AG09319 (cell line): ENCODE data around the gene CCDC167.
A peak's percentile ranks its signal among the peaks of the same experiment; 100 is the strongest.

Experiments used
- DNase-seq: peaks from one replicate; pipeline ENCODE4 v3.0.0-alpha.2; 2010; ENCODE audit warnings: low read depth; ENCODE audit errors: extremely low read depth
- CTCF ChIP-seq: IDR thresholded peaks from 2 replicates; pipeline ENCODE4 v1.5.1; 2011; ENCODE audit warnings: low read depth, mild to moderate bottlenecking, inconsistent platforms, low read length, moderate library complexity

The CCDC167 gene

GRCh38 chr6:37459981-37460800, 39.5 kb downstream of the CCDC167 start:
- no peak for TF ChIP-seq CTCF
- no peak for DNase-seq

DNA sequence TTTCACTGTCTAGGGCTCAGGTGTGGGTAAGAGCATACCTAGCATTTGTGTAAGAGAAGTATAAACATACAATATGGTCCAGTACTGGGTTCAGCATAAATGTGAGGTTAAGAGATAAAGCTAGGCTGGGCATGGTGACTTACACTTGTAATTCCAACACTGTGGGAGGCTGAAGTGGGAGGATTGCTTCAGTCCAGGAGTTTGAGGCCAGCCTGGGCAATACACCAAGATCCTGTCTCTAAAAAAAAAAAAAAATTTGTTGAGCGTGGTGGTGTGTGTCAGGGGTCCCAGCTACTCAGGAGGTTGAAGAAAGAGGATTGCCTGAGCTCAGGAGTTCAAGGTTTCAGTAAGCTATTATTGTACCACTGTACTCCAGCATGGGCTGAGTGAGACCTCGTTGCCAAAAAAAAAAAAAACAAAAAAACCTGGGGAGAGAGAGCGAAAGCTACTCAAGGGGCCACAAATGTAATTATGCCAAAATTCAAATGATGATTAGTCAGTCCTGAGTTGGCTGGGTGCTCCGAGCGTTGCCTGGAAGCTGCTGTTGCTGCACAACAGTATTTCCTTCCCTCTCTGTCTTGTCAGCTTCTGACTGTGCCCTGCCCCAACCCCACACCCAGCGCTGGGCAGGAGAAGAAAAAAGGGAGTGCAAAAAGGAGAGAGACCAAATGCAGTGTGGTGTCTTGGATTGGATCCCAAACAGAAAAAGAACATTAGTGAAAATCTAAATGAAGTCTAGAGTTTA, 42.7 kb downstream of the CCDC167 start:
- DNase-seq, result peak; percentile 63
- TF ChIP-seq CTCF, result no peak

- no peak for TF ChIP-seq CTCF
- DNase-seq, result no peak
These were observed 43.6 kb downstream of the CCDC167 start for GRCh38 chr6:37456126-37456525.

DNA sequence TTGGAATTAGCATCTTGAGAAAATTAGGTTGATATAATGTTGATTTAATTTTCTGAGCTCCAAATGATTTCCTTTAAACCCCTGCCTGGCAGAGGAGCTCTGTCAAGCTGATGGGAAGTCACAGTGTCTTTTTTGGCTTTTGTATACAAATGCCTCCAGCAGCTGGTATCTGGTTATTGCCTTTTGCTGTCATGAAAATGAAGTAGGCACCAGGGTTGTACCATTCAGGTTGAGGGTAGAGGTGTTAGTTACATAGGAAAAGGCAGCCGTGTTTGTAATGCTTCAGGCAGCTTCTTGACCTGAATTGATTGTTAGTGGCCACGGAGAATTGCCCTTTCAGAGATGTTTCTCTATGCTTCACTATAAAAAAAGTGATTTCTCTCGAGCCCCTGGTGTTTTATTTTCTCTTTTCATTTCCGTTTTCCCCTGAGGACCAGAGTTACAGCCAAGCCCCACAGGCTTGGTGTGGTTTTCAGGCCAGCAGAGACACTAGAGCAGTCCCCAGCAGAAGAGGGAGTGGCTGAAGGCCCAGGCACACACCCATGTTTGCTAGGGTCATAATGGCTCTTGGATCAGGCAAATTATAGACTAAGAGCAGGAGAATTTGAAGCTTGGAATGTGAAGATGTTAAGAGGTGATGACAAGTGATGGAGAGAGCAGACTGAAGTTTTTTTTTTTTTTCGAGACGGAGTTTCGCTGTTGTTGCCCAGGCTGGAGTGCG, 45.1 kb downstream of the CCDC167 start:
- no peak for DNase-seq
- no peak for TF ChIP-seq CTCF

- TF ChIP-seq CTCF, result no peak
These were observed 47.2 kb downstream of the CCDC167 start for GRCh38 chr6:37452522-37452921.

GRCh38 chr6:37451441-37452193, 48.1 kb downstream of the CCDC167 start:
- no peak for TF ChIP-seq CTCF
- no peak for DNase-seq

More at GRCh38 chr6:37452522-37452921, 47.2 kb downstream of the CCDC167 start:
- no peak for DNase-seq
